PC-3 (cell line): ENCODE data around the gene HSD3B2. TPM values are rescaled to one million over a fixed set of nuclear protein-coding genes. Genes with fewer than 3 reads are reported as not detected.

ENCODE experiments used
- ATAC-seq: fragments of 200-7000 bp; cut with Tn5 transposase; 2 replicates; pipeline ENCODE4 v1.9.1; 2020; ENCODE audit warnings: mild to moderate bottlenecking, moderate library complexity
- BruUV-seq: library from RNA; stranded (reverse); fragments of 400-500 nt; replicated peaks from 2 replicates; lab custom pipeline; 2021; lab: Mats Ljungman, UMichigan
- CTCF ChIA-PET: fragments of 300-600 bp; sonication (Branson Sonifier 250); formaldehyde crosslinking; loops from one replicate; lab custom pipeline; 2022; ENCODE audit warnings: antibody characterized with exemption; lab: Charles Lee
- POLR2A ChIA-PET: fragments of 300-600 bp; sonication (Branson Sonifier 250); formaldehyde crosslinking; loops from one replicate; lab custom pipeline; 2022; ENCODE audit warnings: antibody characterized with exemption; ENCODE audit not compliant: unreplicated experiment; lab: Charles Lee
- DNase-seq: peaks from one replicate; pipeline ENCODE4 v3.0.0-alpha.2; 2015
- H2AFZ ChIP-seq: fragments of 300-600 bp; sonication (generic); 2 replicates; pipeline ENCODE4 v1.6.0; 2016; ENCODE audit warnings: antibody characterized with exemption, low read length
- H3F3A ChIP-seq: fragments of 300-600 bp; sonication (generic); one replicate; pipeline ENCODE4 v1.6.0; 2017; ENCODE audit warnings: antibody characterized with exemption, low read length, control low read depth, mild to moderate bottlenecking; ENCODE audit not compliant: unreplicated experiment
- H3K27ac ChIP-seq: fragments of 300-600 bp; sonication (generic); 2 replicates; pipeline ENCODE4 v1.5.1; 2016; ENCODE audit warnings: mild to moderate bottlenecking, low read length
- H3K27me3 ChIP-seq: fragments of 300-600 bp; sonication (generic); 2 replicates; pipeline ENCODE4 v1.6.1; 2016; ENCODE audit warnings: low read length, mixed read lengths
- H3K36me3 ChIP-seq: fragments of 300-600 bp; sonication (generic); 2 replicates; pipeline ENCODE4 v1.6.1; 2016; ENCODE audit warnings: low read depth, mixed run types, low read length, mixed read lengths
- H3K4me1 ChIP-seq: fragments of 300-600 bp; sonication (generic); 2 replicates; pipeline ENCODE4 v1.5.1; 2016; ENCODE audit warnings: low read length; ENCODE audit not compliant: insufficient read depth
- H3K4me2 ChIP-seq: fragments of 300-600 bp; sonication (generic); 2 replicates; pipeline ENCODE4 v1.6.0; 2016; ENCODE audit warnings: low read length
- H3K4me3 ChIP-seq: fragments of 300-600 bp; sonication (generic); 2 replicates; pipeline ENCODE4 v1.5.1; 2016; ENCODE audit warnings: mild to moderate bottlenecking, low read length, mixed read lengths
- H3K79me2 ChIP-seq: fragments of 300-600 bp; sonication (generic); 2 replicates; pipeline ENCODE4 v1.6.1; 2017; ENCODE audit warnings: low read length, mixed read lengths
- H3K9ac ChIP-seq: fragments of 300-600 bp; sonication (generic); 2 replicates; pipeline ENCODE4 v1.6.0; 2016; ENCODE audit warnings: mild to moderate bottlenecking, low read length
- H3K9me2 ChIP-seq: fragments of 300-600 bp; sonication (generic); replicated peaks from 2 replicates; pipeline ENCODE4 v1.6.1; 2016; ENCODE audit warnings: mixed run types, low read length, mixed read lengths
- H3K9me3 ChIP-seq: fragments of 300-600 bp; sonication (generic); 2 replicates; pipeline ENCODE4 v1.6.1; 2016; ENCODE audit warnings: low read length, mixed read lengths
- H4K20me1 ChIP-seq: fragments of 300-600 bp; sonication (generic); 2 replicates; pipeline ENCODE4 v1.6.1; 2016; ENCODE audit warnings: low read length, mixed read lengths
- EZH2 ChIP-seq: fragments of 300-600 bp; sonication (generic); IDR thresholded peaks from one replicate; pipeline ENCODE4 v1.6.1; 2017; ENCODE audit warnings: antibody characterized with exemption, mild to moderate bottlenecking, low read length; ENCODE audit not compliant: unreplicated experiment
- EZH2phosphoT487 ChIP-seq: fragments of 300-600 bp; sonication (generic); IDR thresholded peaks from 2 replicates; pipeline ENCODE4 v1.6.1; 2018; ENCODE audit warnings: mild to moderate bottlenecking, antibody characterized with exemption, low read length, borderline replicate concordance
- intact Hi-C: fragments of 100-400 bp; cut with micrococcal nuclease; formaldehyde crosslinking; loops from 2 replicates; pipeline ENCODE4 v1.9.0; 2023
- total RNA-seq: library from RNA; depleted of rRNA; stranded (reverse); fragments of >200 nt; gene quantifications from 2 replicates; pipeline ENCODE4 v1.2.3, GENCODE V29; 2014; rRNA removed
- TF ChIP-seq, protein P1 (sequence below): fragments of 300-600 bp; sonication (generic); conservative IDR thresholded peaks from 2 replicates; pipeline ENCODE4 v1.5.1; 2017; ENCODE audit warnings: antibody characterized with exemption, low read depth, mild to moderate bottlenecking, low read length

The HSD3B2 gene
- total RNA-seq, 1 experiment from 2014 or later, result not detected

DNA sequence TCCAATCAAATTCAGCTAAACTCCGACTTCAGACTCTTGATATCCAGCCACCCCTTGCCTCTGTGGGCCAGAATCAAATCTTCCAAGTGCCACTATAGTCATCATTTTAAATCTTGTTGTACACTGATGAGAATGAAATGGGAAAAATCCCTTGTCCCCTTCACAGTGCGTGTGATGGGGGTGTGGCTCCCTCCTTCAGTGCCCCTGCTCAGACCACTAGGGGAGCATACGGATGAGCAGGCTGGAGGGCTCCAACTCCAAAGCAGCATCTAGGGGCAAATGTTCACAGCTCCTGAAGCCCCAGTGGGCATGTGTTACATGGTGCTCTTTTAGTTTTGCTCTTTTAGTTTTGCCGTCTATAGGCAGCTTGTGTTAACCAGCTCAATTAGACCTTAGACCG lies 56.6 kb downstream of the HSD3B2 start:
- TF ChIP-seq EZH2, result no peak
- TF ChIP-seq, protein P1, sequence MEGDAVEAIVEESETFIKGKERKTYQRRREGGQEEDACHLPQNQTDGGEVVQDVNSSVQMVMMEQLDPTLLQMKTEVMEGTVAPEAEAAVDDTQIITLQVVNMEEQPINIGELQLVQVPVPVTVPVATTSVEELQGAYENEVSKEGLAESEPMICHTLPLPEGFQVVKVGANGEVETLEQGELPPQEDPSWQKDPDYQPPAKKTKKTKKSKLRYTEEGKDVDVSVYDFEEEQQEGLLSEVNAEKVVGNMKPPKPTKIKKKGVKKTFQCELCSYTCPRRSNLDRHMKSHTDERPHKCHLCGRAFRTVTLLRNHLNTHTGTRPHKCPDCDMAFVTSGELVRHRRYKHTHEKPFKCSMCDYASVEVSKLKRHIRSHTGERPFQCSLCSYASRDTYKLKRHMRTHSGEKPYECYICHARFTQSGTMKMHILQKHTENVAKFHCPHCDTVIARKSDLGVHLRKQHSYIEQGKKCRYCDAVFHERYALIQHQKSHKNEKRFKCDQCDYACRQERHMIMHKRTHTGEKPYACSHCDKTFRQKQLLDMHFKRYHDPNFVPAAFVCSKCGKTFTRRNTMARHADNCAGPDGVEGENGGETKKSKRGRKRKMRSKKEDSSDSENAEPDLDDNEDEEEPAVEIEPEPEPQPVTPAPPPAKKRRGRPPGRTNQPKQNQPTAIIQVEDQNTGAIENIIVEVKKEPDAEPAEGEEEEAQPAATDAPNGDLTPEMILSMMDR, result no peak
- TF ChIP-seq EZH2phosphoT487, result no peak
- Histone ChIP-seq H3K4me2 (no peak overlapping the region), H2AFZ (no peak overlapping the region), H3K79me2 (no peaks in the 10 kb centered on the region), H4K20me1 (no peaks in the 10 kb centered on the region), H3K27ac (no peak overlapping the region), H3K9me2 (no peaks in the 10 kb centered on the region), H3K36me3 (no peaks in the 10 kb centered on the region), H3K9me3 (no peaks in the 10 kb centered on the region), H3K9ac (no peak overlapping the region), H3K27me3 (peaks cover 24% of the 10 kb centered on the region), H3K4me1 (no peaks in the 10 kb centered on the region; the same call in 1 of the 2 replicates), H3F3A (no peaks in the 10 kb centered on the region), H3K4me3 (no peak overlapping the region)
- no TSS peak for BruUV-seq
- ChIA-PET CTCF (no interaction called here), POLR2A (no interaction called here)
- intact Hi-C loops, result loop anchor here (10.0 kb wide), 1 partner anchor 113 kb away; no protein-coding TSS in a partner anchor
- ATAC-seq (no peak), DNase-seq (no peak)

DNA sequence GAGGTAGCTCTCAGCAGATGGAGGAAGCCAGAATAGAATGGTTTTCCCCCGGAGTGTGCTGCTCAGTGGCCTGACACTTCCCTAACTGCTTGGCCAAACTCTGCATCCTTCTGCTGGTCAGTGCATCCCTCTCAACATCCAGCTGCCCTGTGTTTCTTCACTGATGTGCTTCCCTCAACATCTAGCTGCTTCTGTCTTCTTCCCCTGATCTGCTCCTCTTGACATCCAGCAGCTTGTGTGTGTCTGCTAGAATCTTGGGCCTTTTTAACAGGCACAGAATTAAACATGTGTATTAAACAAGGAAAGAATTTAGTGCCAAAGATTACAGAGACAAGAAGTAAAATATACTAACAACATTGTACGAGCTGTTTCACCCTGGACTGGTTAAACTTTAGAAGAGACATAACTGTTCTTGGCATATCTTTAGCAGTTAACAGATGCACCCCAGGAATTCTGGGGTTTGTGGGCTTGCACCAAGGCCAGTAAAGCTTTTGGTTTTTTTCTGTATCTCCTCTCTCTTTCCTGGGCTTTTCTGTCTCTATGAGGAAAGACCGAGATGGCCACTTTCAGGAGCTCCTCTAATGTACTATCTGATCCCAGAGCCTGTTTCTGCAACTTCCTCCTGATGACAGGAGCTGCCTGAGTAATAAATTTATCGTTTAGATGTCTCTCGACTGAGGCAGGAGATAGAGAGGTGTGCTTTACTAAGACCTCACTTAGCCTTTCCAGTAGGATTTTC lies 57.3 kb downstream of the HSD3B2 start:
- intact Hi-C loops, result loop anchor here (10.0 kb wide), 1 partner anchor 113 kb away; no protein-coding TSS in a partner anchor
- BruUV-seq, result no TSS peak
- Histone ChIP-seq H3F3A (no peaks in the 10 kb centered on the region), H3K27me3 (peaks cover 24% of the 10 kb centered on the region), H3K9ac (no peak overlapping the region), H3K4me1 (no peaks in the 10 kb centered on the region; the same call in 1 of the 2 replicates), H3K4me3 (no peak overlapping the region), H3K9me2 (no peaks in the 10 kb centered on the region), H3K36me3 (no peaks in the 10 kb centered on the region), H4K20me1 (no peaks in the 10 kb centered on the region), H3K79me2 (no peaks in the 10 kb centered on the region), H2AFZ (no peak overlapping the region), H3K9me3 (no peaks in the 10 kb centered on the region), H3K4me2 (no peak overlapping the region), H3K27ac (no peak overlapping the region)
- DNase-seq, result no peak
- POLR2A ChIA-PET, result interaction anchor here (0.6 kb wide), 1 partner anchor 1181 kb away, joined by 3 read pairs; no protein-coding TSS in a partner anchor
- TF ChIP-seq EZH2 (no peak), EZH2phosphoT487 (no peak)
- TF ChIP-seq, protein P1, result no peak
- CTCF ChIA-PET, result no interaction called here
- no peak for ATAC-seq

Other genes with a start within 250 kb of the HSD3B2 start
- not detected in 2 replicates for gene HAO2, start 46.4 kb upstream of the HSD3B2 start, total RNA-seq
- not detected in 2 replicates for gene HSD3B1, start 92.1 kb downstream of the HSD3B2 start, total RNA-seq
- gene ZNF697, start 233.1 kb downstream of the HSD3B2 start, total RNA-seq, result 3.9 and 5.3 TPM in 2 replicates